Fibroblast of lung (primary cell): ENCODE results near the gene PRPF40B.
"Not testable (repeated sequence)": the region's sequence is repeated elsewhere in the genome, so short reads cannot be mapped to it uniquely, and the experiment has no call there.

ENCODE experiments used
- EZH2 ChIP-seq: IDR thresholded peaks from 2 replicates; pipeline ENCODE4 v1.5.1; 2012; ENCODE audit warnings: low read length, control low read depth, mild to moderate bottlenecking; ENCODE audit errors: missing control alignments
- TF ChIP-seq, protein P1 (sequence below), 2 donors: IDR thresholded peaks in 1 of 2; conservative IDR thresholded peaks in 1 of 2; 1 replicate in 1 of 2; 2 replicates in 1 of 2; pipeline ENCODE4 v1.5.1; 2011 to 2012; ENCODE audit warnings: low read length in 2 of 2, control low read depth in 1 of 2, inconsistent platforms in 1 of 2, low read depth in 1 of 2, mild to moderate bottlenecking in 1 of 2

DNA sequence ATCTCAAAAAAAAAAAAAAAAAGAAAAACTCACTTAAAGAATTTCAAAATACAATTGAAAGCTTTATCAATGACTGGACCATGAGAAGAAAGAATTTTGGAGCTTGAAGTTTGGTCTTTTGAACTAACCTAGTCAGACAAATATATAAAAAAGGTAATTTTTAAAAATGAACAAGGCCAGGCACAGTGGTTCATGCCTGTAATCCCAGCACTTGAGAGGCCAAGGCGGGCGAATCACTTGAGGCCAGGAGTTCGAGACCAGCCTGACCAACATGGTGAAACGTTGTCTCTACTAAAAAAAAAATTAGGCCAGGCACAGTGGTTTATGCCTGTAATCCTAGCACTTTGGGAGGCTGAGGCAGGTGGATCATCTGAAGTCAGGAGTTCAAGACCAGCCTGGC lies 12.6 kb upstream of the PRPF40B start:
- TF ChIP-seq, protein P1, sequence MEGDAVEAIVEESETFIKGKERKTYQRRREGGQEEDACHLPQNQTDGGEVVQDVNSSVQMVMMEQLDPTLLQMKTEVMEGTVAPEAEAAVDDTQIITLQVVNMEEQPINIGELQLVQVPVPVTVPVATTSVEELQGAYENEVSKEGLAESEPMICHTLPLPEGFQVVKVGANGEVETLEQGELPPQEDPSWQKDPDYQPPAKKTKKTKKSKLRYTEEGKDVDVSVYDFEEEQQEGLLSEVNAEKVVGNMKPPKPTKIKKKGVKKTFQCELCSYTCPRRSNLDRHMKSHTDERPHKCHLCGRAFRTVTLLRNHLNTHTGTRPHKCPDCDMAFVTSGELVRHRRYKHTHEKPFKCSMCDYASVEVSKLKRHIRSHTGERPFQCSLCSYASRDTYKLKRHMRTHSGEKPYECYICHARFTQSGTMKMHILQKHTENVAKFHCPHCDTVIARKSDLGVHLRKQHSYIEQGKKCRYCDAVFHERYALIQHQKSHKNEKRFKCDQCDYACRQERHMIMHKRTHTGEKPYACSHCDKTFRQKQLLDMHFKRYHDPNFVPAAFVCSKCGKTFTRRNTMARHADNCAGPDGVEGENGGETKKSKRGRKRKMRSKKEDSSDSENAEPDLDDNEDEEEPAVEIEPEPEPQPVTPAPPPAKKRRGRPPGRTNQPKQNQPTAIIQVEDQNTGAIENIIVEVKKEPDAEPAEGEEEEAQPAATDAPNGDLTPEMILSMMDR (conservative IDR thresholded peaks at IDR 0.05 in 1 of 2, IDR thresholded peaks at IDR 0.05 in 1 of 2; ENCODE audit: low read depth in 1 of 2, low read length in 2 of 2): not testable (repeated sequence)
- not testable (repeated sequence) for TF ChIP-seq EZH2
